Hair follicular keratinocyte (primary cell): Measurements from ENCODE around the gene LRRC8E. TPM values are rescaled to one million over a fixed set of nuclear protein-coding genes. Genes with fewer than 3 reads are reported as not detected.

ENCODE experiments used
- total RNA-seq: library from RNA; depleted of rRNA; stranded (reverse); fragments of >200 nt; gene quantifications from 2 replicates; pipeline ENCODE4 v1.2.3, GENCODE V29; 2015

LRRC8E gene
- total RNA-seq, result 7.6 and 9.9 TPM in 2 replicates

GRCh38 chr19:7888145-7888825 is at the start of gene LRRC8E:
LRRC8E (plus strand) TSS chr19:7888510; CDS start chr19:7895604, 7,094 bp downstream.

DNA sequence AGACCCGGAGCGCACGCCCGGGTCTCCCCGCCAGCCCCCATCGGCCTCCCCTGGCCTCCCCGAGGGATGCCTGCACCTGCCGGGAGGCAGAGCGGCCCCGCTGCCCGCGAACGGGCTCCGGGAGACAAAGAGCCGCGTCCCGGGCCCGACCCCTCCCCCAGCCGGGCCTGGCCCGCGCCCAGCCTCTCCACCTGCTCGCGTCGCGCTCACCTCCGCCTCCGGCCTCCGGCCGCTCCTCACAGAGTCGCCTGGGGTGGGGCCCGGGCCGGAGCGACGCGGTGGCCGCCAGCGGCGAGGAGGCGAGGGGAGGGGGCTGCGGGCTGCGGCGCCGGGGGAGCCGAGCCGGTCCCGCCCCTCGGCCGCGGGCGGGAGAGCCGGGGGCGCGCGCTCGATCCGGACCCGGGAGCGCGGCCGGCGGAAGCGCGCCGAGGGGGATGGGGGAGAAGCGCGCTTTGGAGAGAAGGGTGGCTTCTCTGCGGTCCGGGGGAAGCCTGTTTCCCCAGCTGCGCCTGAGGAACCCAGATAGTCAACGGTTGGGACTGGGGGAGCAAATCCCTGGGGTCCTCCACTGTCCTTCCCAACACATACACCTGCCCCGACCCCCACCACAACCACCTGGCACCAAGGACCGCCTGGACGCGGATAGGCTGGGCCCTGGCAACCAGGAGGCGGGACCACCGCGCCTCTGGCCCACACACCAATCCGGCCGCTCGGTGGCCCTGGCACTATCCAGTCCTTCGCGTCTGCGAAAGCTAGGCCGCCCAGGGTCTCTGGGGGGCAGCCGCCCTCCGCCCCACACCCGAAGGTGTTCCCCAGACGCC is 14.0 kb upstream of the LRRC8E start, which contains the start of gene PRR36:
TSS of gene PRR36 (minus strand) at position 315 of the 821 bp plus-strand sequence. CDS start 701 bp downstream, outside the sequence.

GRCh38 chr19:7903244-7904073 is 15.1 kb downstream of the LRRC8E start, which contains the start of gene MAP2K7:
MAP2K7 (plus strand) TSS chr19:7903877; CDS start chr19:7903945, 68 bp downstream.

DNA sequence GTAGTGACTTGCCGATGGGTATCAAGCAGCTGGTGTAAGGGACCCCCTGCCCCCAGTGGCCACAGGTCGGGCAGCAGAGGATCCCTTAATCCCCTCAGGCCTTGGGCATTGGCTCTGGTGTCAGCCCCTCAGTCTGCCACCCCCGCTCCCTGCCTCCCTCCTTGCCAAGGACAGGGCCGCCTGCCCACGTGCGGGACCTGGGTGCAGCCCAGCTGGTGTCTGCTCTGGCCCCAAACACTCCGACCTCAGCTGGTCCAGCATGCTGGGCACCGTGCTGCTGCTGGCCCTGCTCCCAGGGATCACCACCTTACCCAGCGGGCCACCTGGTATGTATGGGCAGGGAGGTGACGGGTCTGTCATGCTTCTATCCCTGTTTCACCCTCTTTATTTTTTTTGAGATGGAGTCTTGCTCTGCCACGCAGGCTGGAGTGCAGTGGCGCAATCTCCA is 26.3 kb downstream of the LRRC8E start, which contains the start of gene TGFBR3L:
TSS of gene TGFBR3L (plus strand) at position 233 of the 448 bp plus-strand sequence.

DNA sequence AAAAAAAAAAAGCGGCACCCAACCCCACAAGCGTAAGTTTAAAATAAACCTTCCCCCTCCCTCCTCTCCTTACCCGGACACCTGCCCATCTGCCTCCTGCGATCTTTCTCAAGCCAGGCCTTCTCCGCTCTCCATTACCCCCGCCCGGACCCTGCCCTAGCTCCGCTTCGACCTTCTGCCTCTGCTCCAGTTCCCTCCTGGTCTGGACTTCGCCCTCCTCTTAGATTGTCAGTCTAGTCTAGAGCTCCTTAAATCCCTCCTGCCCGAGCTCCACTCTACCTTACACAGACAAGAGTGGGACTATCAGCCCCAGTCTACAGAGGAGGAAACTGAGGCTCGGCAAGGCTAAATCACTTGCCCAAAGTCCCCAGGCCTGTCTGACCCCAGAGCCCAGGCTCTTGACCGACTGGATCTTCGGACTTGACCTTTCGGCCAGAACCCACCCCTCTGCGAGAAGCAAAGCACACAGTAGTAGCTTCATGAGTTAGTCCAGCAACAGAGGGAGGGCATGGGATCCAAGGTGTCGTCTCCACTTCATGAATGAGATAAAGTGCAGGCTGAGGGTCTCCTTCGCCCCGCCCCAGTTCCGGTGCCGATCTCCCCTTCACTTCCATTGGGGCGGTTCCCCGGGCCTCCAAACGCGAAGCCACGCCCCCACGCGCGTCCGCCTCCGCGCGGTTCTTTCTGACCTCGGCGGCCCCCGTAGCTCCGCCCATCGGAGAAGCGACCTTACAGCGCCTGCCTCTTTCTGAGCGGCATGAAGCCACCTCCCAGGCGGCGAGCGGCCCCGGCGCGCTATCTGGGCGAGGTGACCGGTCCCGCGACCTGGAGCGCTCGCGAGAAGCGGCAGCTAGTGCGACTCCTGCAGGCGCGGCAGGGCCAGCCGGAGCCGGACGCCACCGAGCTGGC is 31.6 kb downstream of the LRRC8E start, which contains the start of gene SNAPC2:
TSS of gene SNAPC2 (plus strand) at position 729 of the 909 bp plus-strand sequence. CDS start at position 758, 29 bp downstream.

GRCh38 chr19:7926021-7926726 is 37.9 kb downstream of the LRRC8E start, which contains the start of gene CTXN1:
CTXN1 (minus strand) TSS chr19:7926135; CDS start chr19:7925538, 597 bp downstream.

GRCh38 chr19:7943444-7944176 is 55.3 kb downstream of the LRRC8E start, which contains the start of gene TIMM44:
TIMM44 (minus strand) TSS chr19:7943666; CDS start chr19:7943651, 15 bp downstream.

Other genes starting within 250 kb of the LRRC8E start
- gene RETN, start 219.5 kb upstream of the LRRC8E start, total RNA-seq, result not detected in 2 replicates
- gene MCEMP1, start 211.4 kb upstream of the LRRC8E start, total RNA-seq, result not detected in 2 replicates
- 121 and 125 TPM in 2 replicates for gene TRAPPC5, start 207.7 kb upstream of the LRRC8E start, total RNA-seq
- not detected in 2 replicates for gene FCER2, start 186.4 kb upstream of the LRRC8E start, total RNA-seq
- gene CLEC4G, start 156.4 kb upstream of the LRRC8E start, total RNA-seq, result not detected in 2 replicates
- not detected in 2 replicates for gene CD209, start 141.0 kb upstream of the LRRC8E start, total RNA-seq
- gene CLEC4M, start 125.3 kb upstream of the LRRC8E start, total RNA-seq, result not detected in 2 replicates
- gene EVI5L, start 58.3 kb upstream of the LRRC8E start, total RNA-seq, result 14.2 and 18.0 TPM in 2 replicates
- gene PRR36, start 14.1 kb upstream of the LRRC8E start, total RNA-seq, result not detected in 2 replicates
- 14.2 and 14.5 TPM in 2 replicates for gene MAP2K7, start 15.4 kb downstream of the LRRC8E start, total RNA-seq
- 0.84 and 7.5 TPM in 2 replicates for gene TGFBR3L, start 26.3 kb downstream of the LRRC8E start, total RNA-seq
- gene SNAPC2, start 31.8 kb downstream of the LRRC8E start, total RNA-seq, result 26.7 and 36.4 TPM in 2 replicates
- gene CTXN1, start 37.6 kb downstream of the LRRC8E start, total RNA-seq, result 0.86 and 1.1 TPM in 2 replicates
- gene TIMM44, start 55.2 kb downstream of the LRRC8E start, total RNA-seq, result 63.9 and 72.7 TPM in 2 replicates
- gene ELAVL1, start 117.1 kb downstream of the LRRC8E start, total RNA-seq, result 30.1 and 51.3 TPM in 2 replicates
- not detected in 2 replicates for gene CCL25, start 164.2 kb downstream of the LRRC8E start, total RNA-seq